Neural cell (in vitro differentiated cells): ENCODE measurements around the gene ZNF639. TPM values are rescaled to one million over a fixed set of nuclear protein-coding genes. Genes with fewer than 3 reads are reported as not detected.

Source experiments
- H2AFZ ChIP-seq: fragments of 200-600, 300-800 bp; sonication (generic), shearing (Covaris generic); 2 replicates; pipeline ENCODE4 v1.6.0; 2014; ENCODE audit warnings: low read depth, mild to moderate bottlenecking, antibody characterized with exemption, low read length, moderate library complexity
- H3F3A ChIP-seq: fragments of 200-600 bp; shearing (Covaris generic); 2 replicates; pipeline ENCODE4 v1.6.1; 2016; ENCODE audit warnings: mild to moderate bottlenecking, moderate library complexity, mixed read lengths, antibody characterized with exemption, low read length; ENCODE audit not compliant: insufficient read depth, poor library complexity, severe bottlenecking
- H3K27ac ChIP-seq: fragments of 200-600, 300-800 bp; sonication (generic), shearing (Covaris generic); 2 replicates; pipeline ENCODE4 v1.5.1; 2014; ENCODE audit warnings: mild to moderate bottlenecking, low read length, moderate library complexity
- H3K27me3 ChIP-seq: fragments of 300-800, 200-600 bp; sonication (generic), shearing (Covaris generic); 2 replicates; pipeline ENCODE4 v1.6.0; 2014; ENCODE audit warnings: mild to moderate bottlenecking, low read depth, low read length, moderate library complexity; ENCODE audit not compliant: insufficient read depth
- H3K36me3 ChIP-seq: fragments of 300-800, 200-600 bp; sonication (generic), shearing (Covaris generic); 2 replicates; pipeline ENCODE4 v1.5.1; 2014; ENCODE audit warnings: mild to moderate bottlenecking, antibody characterized with exemption, low read length, moderate library complexity; ENCODE audit not compliant: insufficient read depth
- H3K4me2 ChIP-seq: fragments of 300-800, 200-600 bp; sonication (generic), shearing (Covaris generic); 2 replicates; pipeline ENCODE4 v1.6.0; 2014; ENCODE audit warnings: mild to moderate bottlenecking, low read length
- H3K4me3 ChIP-seq: fragments of 300-800, 200-600 bp; sonication (generic), shearing (Covaris generic); 2 replicates; pipeline ENCODE4 v1.5.1; 2014; ENCODE audit warnings: mild to moderate bottlenecking, low read length, moderate library complexity
- H3K79me2 ChIP-seq: fragments of 200-600 bp; shearing (Covaris generic); replicated peaks from 2 replicates; pipeline ENCODE4 v1.6.0; 2014; ENCODE audit warnings: mild to moderate bottlenecking, low read length, moderate library complexity; ENCODE audit not compliant: insufficient read depth
- H3K9ac ChIP-seq: fragments of 300-800, 200-600 bp; sonication (generic), shearing (Covaris generic); 2 replicates; pipeline ENCODE4 v1.6.1; 2016; ENCODE audit warnings: mild to moderate bottlenecking, low read length, mixed read lengths
- H3K9me2 ChIP-seq: fragments of 200-600 bp; shearing (Covaris generic); 2 replicates; pipeline ENCODE4 v1.6.1; 2016; ENCODE audit warnings: mild to moderate bottlenecking, low read length, mixed read lengths; ENCODE audit not compliant: insufficient read depth
- H3K9me3 ChIP-seq: fragments of 200-600, 300-800 bp; sonication (generic), shearing (Covaris generic); 2 replicates; pipeline ENCODE4 v1.6.1; 2016; ENCODE audit warnings: mild to moderate bottlenecking, mixed run types, low read length, moderate library complexity, mixed read lengths
- H4K20me1 ChIP-seq: fragments of 200-600 bp; shearing (Covaris generic); 2 replicates; pipeline ENCODE4 v1.6.1; 2016; ENCODE audit warnings: mild to moderate bottlenecking, mixed run types; ENCODE audit not compliant: insufficient read depth
- EP300 ChIP-seq: fragments of 450-650 bp; conservative IDR thresholded peaks from 2 replicates; pipeline ENCODE4 v1.6.1; 2014; ENCODE audit warnings: antibody characterized with exemption, mild to moderate bottlenecking, moderate library complexity; ENCODE audit not compliant: poor library complexity, severe bottlenecking
- EZH2 ChIP-seq: fragments of 200-600, 300-800 bp; shearing (Covaris generic), sonication (generic); IDR thresholded peaks from 2 replicates; pipeline ENCODE4 v1.6.1; 2014; ENCODE audit warnings: antibody characterized with exemption, low read length, borderline replicate concordance, mild to moderate bottlenecking; ENCODE audit not compliant: insufficient read depth, poor library complexity, severe bottlenecking
- MXI1 ChIP-seq: fragments of 450-650 bp; conservative IDR thresholded peaks from 2 replicates; pipeline ENCODE4 v1.6.1; 2014; ENCODE audit warnings: antibody characterized with exemption, mild to moderate bottlenecking; ENCODE audit not compliant: poor library complexity, severe bottlenecking
- POLR2AphosphoS5 ChIP-seq: IDR thresholded peaks from 2 replicates; pipeline ENCODE4 v1.6.1; 2012
- RAD21 ChIP-seq: fragments of 450-650 bp; conservative IDR thresholded peaks from 2 replicates; pipeline ENCODE4 v1.6.1; 2014; ENCODE audit warnings: antibody characterized with exemption, mild to moderate bottlenecking, moderate library complexity
- SMC3 ChIP-seq: fragments of 450-650 bp; conservative IDR thresholded peaks from 2 replicates; pipeline ENCODE4 v1.6.1; 2014; ENCODE audit warnings: antibody characterized with exemption, mild to moderate bottlenecking, moderate library complexity; ENCODE audit not compliant: poor library complexity
- TAF1 ChIP-seq: IDR thresholded peaks from 2 replicates; pipeline ENCODE4 v1.6.1; 2012; ENCODE audit warnings: low read depth
- polyA plus RNA-seq: library from polyadenylated mRNA; depleted of rRNA; stranded (reverse); fragments of >200 nt; gene quantifications from 2 replicates; pipeline ENCODE4 v1.2.3, GENCODE V29; 2014
- TF ChIP-seq, protein P1 (sequence below): IDR thresholded peaks from 2 replicates; pipeline ENCODE4 v1.6.1; 2012; ENCODE audit warnings: borderline replicate concordance
- TF ChIP-seq, protein P2 (sequence below): fragments of 450-650 bp; IDR thresholded peaks from 2 replicates; pipeline ENCODE4 v1.5.1; 2014; ENCODE audit warnings: antibody characterized with exemption, mild to moderate bottlenecking, moderate library complexity; ENCODE audit not compliant: poor library complexity, severe bottlenecking

Gene ZNF639
- polyA plus RNA-seq, 1 donor from 2014 or later: 100 TPM

DNA sequence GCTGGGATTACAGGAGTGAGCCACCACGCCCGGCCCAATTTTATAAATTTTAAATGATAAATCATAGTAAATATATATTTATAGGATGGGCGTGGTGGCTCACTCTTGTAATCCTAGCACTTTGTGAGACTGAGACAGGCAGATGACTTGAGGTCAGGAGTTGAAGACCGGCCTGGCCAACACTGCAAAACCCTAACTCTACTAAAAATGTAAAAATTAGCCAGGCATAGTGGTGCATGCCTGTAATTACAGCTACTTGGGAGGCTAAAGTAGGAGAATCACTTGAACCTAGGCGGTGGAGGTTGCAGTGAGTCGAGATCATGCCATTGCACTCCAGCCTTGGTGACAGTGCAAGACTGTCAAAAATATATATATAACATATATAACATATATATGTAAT is 51.1 kb downstream of the ZNF639 start:
- no peaks in the 10 kb centered on the region for H3K79me2 ChIP-seq
- TF ChIP-seq TAF1 (no peak), POLR2AphosphoS5 (no peak)
- H3F3A ChIP-seq: no peaks in the 10 kb centered on the region
- no peak overlapping the region for H3K27ac ChIP-seq
- no peaks in the 10 kb centered on the region for H3K9me2 ChIP-seq
- H4K20me1 ChIP-seq: no peaks in the 10 kb centered on the region
- no peak overlapping the region for H3K9ac ChIP-seq
- H2AFZ ChIP-seq: no peak overlapping the region
- no peaks in the 10 kb centered on the region for H3K36me3 ChIP-seq
- H3K4me2 ChIP-seq: no peak overlapping the region
- H3K27me3 ChIP-seq: no peaks in the 10 kb centered on the region
- H3K4me3 ChIP-seq: no peak overlapping the region
- no peaks in the 10 kb centered on the region for H3K9me3 ChIP-seq

DNA sequence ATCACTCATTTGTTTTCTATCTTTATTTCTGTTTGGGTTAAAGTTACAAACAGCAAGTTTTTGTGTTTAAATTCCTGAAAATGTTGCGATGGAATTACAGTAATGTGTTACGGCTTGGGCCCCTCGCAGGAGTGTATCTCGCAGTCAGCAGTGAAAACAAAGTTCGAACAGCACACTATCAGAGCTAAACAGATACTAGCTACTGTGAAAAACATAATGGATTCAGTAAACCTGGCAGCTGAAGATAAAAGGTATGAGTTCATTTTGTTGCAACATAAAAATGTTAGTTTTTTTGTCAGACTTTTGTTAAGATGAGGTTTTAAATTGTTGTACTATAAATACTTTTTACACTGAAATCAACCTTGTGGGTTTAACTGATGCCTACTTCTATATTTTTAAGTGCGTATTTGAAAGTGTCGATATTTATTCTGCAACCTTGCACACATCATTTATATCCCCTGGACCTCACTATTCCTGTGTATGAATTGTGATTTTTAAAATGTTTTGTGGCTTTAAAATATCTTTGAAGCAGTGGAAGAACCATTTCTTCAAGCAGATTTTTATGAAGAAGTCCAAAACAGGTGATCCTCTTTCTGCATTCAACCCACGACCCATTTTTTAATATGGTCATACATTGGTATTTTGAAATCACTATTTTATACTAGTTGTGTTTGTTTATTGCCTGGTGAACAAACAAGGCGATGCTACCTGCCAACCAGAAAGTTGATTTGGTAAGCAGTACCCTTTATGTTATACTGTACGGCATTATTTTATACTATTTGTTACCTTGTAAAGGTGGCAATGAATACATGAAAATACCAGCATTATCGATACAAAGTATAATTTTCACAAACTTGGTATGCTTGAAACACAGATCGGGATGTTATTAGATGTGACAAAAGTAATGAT is 52.5 kb downstream of the ZNF639 start:
- Histone ChIP-seq H3K27me3 (no peaks in the 10 kb centered on the region), H3K9me3 (no peaks in the 10 kb centered on the region), H3K9ac (no peak overlapping the region), H3K36me3 (no peaks in the 10 kb centered on the region), H3F3A (no peaks in the 10 kb centered on the region), H3K4me3 (no peak overlapping the region), H3K79me2 (no peaks in the 10 kb centered on the region), H2AFZ (no peak overlapping the region), H3K4me2 (no peak overlapping the region), H3K9me2 (no peaks in the 10 kb centered on the region), H3K27ac (no peak overlapping the region), H4K20me1 (no peaks in the 10 kb centered on the region)
- TF ChIP-seq RAD21: no peak

DNA sequence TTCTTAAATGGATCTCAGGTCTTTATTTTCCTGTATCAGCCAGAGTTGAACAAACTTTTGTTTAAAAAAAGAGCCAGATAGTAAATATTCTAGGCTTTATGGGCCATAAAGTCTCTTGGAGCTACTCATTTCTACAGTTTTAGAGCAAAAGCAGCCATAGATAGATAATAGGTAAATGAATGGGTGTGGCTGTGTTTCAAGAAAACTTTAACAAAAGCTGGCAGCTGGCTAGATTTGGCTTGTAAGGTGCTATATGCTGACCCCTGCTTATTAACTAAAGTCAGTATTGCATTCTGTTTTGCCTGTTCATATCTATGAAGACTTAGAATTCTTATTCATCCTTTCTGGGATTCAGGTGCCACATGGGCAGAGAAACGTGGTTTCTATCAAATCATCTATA is 53.6 kb downstream of the ZNF639 start:
- no peaks in the 10 kb centered on the region for H3K9me2 ChIP-seq

More for the DNA sequence above, 53.6 kb downstream of the ZNF639 start:
- TF ChIP-seq EZH2: no peak
- TF ChIP-seq RAD21: no peak
- no peak for TF ChIP-seq TAF1
- no peak for TF ChIP-seq MXI1
- no peak for TF ChIP-seq EP300
- TF ChIP-seq, protein P1, sequence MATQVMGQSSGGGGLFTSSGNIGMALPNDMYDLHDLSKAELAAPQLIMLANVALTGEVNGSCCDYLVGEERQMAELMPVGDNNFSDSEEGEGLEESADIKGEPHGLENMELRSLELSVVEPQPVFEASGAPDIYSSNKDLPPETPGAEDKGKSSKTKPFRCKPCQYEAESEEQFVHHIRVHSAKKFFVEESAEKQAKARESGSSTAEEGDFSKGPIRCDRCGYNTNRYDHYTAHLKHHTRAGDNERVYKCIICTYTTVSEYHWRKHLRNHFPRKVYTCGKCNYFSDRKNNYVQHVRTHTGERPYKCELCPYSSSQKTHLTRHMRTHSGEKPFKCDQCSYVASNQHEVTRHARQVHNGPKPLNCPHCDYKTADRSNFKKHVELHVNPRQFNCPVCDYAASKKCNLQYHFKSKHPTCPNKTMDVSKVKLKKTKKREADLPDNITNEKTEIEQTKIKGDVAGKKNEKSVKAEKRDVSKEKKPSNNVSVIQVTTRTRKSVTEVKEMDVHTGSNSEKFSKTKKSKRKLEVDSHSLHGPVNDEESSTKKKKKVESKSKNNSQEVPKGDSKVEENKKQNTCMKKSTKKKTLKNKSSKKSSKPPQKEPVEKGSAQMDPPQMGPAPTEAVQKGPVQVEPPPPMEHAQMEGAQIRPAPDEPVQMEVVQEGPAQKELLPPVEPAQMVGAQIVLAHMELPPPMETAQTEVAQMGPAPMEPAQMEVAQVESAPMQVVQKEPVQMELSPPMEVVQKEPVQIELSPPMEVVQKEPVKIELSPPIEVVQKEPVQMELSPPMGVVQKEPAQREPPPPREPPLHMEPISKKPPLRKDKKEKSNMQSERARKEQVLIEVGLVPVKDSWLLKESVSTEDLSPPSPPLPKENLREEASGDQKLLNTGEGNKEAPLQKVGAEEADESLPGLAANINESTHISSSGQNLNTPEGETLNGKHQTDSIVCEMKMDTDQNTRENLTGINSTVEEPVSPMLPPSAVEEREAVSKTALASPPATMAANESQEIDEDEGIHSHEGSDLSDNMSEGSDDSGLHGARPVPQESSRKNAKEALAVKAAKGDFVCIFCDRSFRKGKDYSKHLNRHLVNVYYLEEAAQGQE: no peak
- no peak for TF ChIP-seq SMC3
- no peak for TF ChIP-seq POLR2AphosphoS5
- TF ChIP-seq, protein P2, sequence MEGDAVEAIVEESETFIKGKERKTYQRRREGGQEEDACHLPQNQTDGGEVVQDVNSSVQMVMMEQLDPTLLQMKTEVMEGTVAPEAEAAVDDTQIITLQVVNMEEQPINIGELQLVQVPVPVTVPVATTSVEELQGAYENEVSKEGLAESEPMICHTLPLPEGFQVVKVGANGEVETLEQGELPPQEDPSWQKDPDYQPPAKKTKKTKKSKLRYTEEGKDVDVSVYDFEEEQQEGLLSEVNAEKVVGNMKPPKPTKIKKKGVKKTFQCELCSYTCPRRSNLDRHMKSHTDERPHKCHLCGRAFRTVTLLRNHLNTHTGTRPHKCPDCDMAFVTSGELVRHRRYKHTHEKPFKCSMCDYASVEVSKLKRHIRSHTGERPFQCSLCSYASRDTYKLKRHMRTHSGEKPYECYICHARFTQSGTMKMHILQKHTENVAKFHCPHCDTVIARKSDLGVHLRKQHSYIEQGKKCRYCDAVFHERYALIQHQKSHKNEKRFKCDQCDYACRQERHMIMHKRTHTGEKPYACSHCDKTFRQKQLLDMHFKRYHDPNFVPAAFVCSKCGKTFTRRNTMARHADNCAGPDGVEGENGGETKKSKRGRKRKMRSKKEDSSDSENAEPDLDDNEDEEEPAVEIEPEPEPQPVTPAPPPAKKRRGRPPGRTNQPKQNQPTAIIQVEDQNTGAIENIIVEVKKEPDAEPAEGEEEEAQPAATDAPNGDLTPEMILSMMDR: no peak
- Histone ChIP-seq H3K36me3 (no peaks in the 10 kb centered on the region), H4K20me1 (no peaks in the 10 kb centered on the region), H3F3A (no peaks in the 10 kb centered on the region), H3K4me3 (no peak overlapping the region), H3K27ac (no peak overlapping the region), H3K27me3 (no peaks in the 10 kb centered on the region), H3K9ac (no peak overlapping the region), H3K9me3 (no peaks in the 10 kb centered on the region), H3K79me2 (no peaks in the 10 kb centered on the region), H2AFZ (no peak overlapping the region), H3K4me2 (no peak overlapping the region)

Other genes with a start within 250 kb of the ZNF639 start
- gene PIK3CA, start 174.7 kb upstream of the ZNF639 start, polyA plus RNA-seq: 14.2 and 15.2 TPM in 2 replicates
- gene KCNMB3, start 71.9 kb upstream of the ZNF639 start, polyA plus RNA-seq: 0.16 TPM in 1 of 2 replicates, not detected in the other
- 64.3 and 78.8 TPM in 2 replicates for gene MFN1, start 24.7 kb downstream of the ZNF639 start, polyA plus RNA-seq
- 38.7 and 42.8 TPM in 2 replicates for gene GNB4, start 128.4 kb downstream of the ZNF639 start, polyA plus RNA-seq
- gene ACTL6A, start 239.9 kb downstream of the ZNF639 start, polyA plus RNA-seq: 120 and 137 TPM in 2 replicates